ENCODE measurements around the gene LARP1B.
"Not testable (repeated sequence)": the region's sequence is repeated elsewhere in the genome, so short reads cannot be mapped to it uniquely, and the experiment has no call there.

LARP1B gene

GRCh38 chr4:128141866-128142265 is 80.8 kb downstream of the LARP1B start:
- no peak for DNase-seq

- no peak for DNase-seq
Observed at GRCh38 chr4:128145727-128146126, 84.6 kb downstream of the LARP1B start.

GRCh38 chr4:128153800-128154199 is 92.7 kb downstream of the LARP1B start:
- no peak for DNase-seq

GRCh38 chr4:128155231-128155855 is 94.2 kb downstream of the LARP1B start:
- no peak for DNase-seq

- no peak for DNase-seq
Observed at GRCh38 chr4:128155874-128156456, 94.9 kb downstream of the LARP1B start.

GRCh38 chr4:128156472-128156871 is 95.4 kb downstream of the LARP1B start:
- not testable (repeated sequence) for DNase-seq

- no peak for DNase-seq
Observed at GRCh38 chr4:128158894-128159293, 97.8 kb downstream of the LARP1B start.

GRCh38 chr4:128159967-128160366 is 98.9 kb downstream of the LARP1B start:
- no peak for DNase-seq

- DNase-seq: no peak
Observed at GRCh38 chr4:128161138-128161537, 100.0 kb downstream of the LARP1B start.

- DNase-seq: no peak
Observed at GRCh38 chr4:128162434-128162833, 101.3 kb downstream of the LARP1B start.

GRCh38 chr4:128163177-128164117 is 102.3 kb downstream of the LARP1B start:
- DNase-seq: no peak

- DNase-seq: no peak
Observed at GRCh38 chr4:128166982-128167381, 105.9 kb downstream of the LARP1B start.

- no peak for DNase-seq
Observed at GRCh38 chr4:128168701-128169100, 107.6 kb downstream of the LARP1B start.

- no peak for DNase-seq
Observed at GRCh38 chr4:128169245-128169644, 108.1 kb downstream of the LARP1B start.

GRCh38 chr4:128176643-128177042 is 115.5 kb downstream of the LARP1B start:
- no peak for DNase-seq

GRCh38 chr4:128177498-128177897 is 116.4 kb downstream of the LARP1B start:
- no peak for DNase-seq

GRCh38 chr4:128186623-128187022 is 125.5 kb downstream of the LARP1B start:
- no peak for DNase-seq

- peak; percentile 79 for DNase-seq
Observed at GRCh38 chr4:128191115-128191781, 130.1 kb downstream of the LARP1B start.

GRCh38 chr4:128220286-128221235 is 159.4 kb downstream of the LARP1B start:
- no peak for DNase-seq

GRCh38 chr4:128221586-128221985 is 160.5 kb downstream of the LARP1B start:
- DNase-seq: no peak

- DNase-seq: no peak
Observed at GRCh38 chr4:128225148-128225547, 164.0 kb downstream of the LARP1B start.

- DNase-seq: peak; percentile 64
Observed at GRCh38 chr4:128227991-128228571, 167.0 kb downstream of the LARP1B start.
